ENCODE results near the gene NOM1. TPM values are rescaled to one million over a fixed set of nuclear protein-coding genes. Genes with fewer than 3 reads are reported as not detected.
A peak's percentile ranks its signal among the peaks of the same experiment; 100 is the strongest.

Gene NOM1
- polyA plus RNA-seq, 1 of the 3 experiments (the other 2 are of a cell fraction), result 18.1 TPM

DNA sequence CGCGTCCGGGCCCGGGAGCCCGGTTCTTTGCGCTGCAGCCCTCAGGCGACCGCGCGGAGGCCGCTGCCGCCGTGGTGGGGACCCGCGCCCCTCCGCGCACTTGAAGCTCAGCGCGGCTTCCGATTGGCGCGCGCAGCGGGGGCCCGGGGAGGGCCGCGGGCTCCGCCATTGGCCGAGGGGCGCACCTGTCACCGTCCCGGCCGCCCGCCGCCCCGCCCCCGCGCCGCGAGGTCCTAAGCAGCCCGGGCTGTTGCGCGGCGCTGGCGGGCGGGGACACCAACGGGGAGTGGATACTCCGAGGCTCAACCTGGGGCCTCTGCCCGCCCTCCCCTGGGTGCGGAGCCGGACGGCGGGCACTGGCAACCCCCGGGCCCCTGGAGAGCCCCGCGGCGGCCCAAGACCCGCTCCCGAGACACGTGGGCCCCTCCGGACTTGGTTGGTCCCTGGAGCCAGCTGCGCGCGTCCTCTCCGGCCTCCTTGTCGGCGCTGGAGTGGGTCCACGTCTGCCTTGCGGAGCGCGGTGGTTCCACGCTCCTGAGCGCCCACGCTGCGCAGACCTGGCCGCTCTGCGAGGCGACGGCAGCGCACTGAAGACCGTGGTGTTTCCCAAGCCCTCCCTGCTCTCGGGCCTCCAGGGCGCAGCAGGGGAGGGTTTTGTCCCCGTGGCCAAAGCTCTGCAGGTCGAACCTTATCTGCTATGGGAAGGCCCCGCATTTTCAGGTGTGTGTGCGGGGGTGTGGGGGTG is 61.2 kb downstream of the NOM1 start, which contains the start of gene MNX1:
Gene MNX1, minus strand, starts transcription at position 76 of the 745 bp plus-strand sequence. CDS start 313 bp downstream, outside the sequence.
- Histone ChIP-seq H3K4me3 (ENCODE audit: low read depth in 2 of 2, low read length in 1 of 2) (peak within 1 kb of the TSS in 1 of 2 experiments; percentile 12; a peak in 1 of 4 replicates), H3K36me3 (replicated peaks in 1 of 2; ENCODE audit: control insufficient read depth in 1 of 2, insufficient read depth in 2 of 2, low read length in 1 of 2) (no peaks in the 10 kb centered on the region), H3K4me2 (peak within 1 kb of the TSS; percentile 28; the same call in 1 of the 2 replicates), H3K9me3 (no peaks in the 10 kb centered on the region), H2AFZ (ENCODE audit: low read depth) (no peak within 1 kb of the TSS), H4K20me1 (ENCODE audit: insufficient read depth) (peaks cover 9% of the 10 kb centered on the region), H3K4me1 (ENCODE audit: control insufficient read depth in 1 of 2, insufficient read depth in 2 of 2, low read depth in 1 of 2, low read length in 1 of 2) (no peaks in the 10 kb centered on the region), H3K9me2 (no peaks in the 10 kb centered on the region), H3F3A (replicated peaks; ENCODE audit: insufficient read depth) (no peaks in the 10 kb centered on the region), H3K79me2 (ENCODE audit: insufficient read depth) (no peaks in the 10 kb centered on the region), H3K27me3 (ENCODE audit: insufficient read depth) (peaks cover 96% of the 10 kb centered on the region), H3K27ac (ENCODE audit: low read depth in 2 of 2, low read length in 1 of 2) (no peak within 1 kb of the TSS), H3K9ac (no peak within 1 kb of the TSS)
- POLR2A ChIA-PET, result no interaction called here
- CTCF ChIA-PET, result interaction anchor here (0.7 to 1.0 kb wide), 2 partner anchors 39 to 1167 kb away, joined by 3 to 4 read pairs; no protein-coding TSS in a partner anchor
- TF ChIP-seq TCF12 (IDR thresholded peaks at IDR 0.05), result no peak
- TF ChIP-seq TAF1 (IDR thresholded peaks at IDR 0.05; ENCODE audit: borderline replicate concordance, low read depth, low read length), result no peak
- TF ChIP-seq JUND (IDR thresholded peaks at IDR 0.05), result no peak
- no peak for TF ChIP-seq SMC3 (IDR thresholded peaks at IDR 0.05; ENCODE audit: low read depth, low read length)
- no peak for TF ChIP-seq ELF1 (IDR thresholded peaks at IDR 0.05)
- TF ChIP-seq, protein P1, sequence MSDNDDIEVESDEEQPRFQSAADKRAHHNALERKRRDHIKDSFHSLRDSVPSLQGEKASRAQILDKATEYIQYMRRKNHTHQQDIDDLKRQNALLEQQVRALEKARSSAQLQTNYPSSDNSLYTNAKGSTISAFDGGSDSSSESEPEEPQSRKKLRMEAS (IDR thresholded peaks at IDR 0.05; ENCODE audit: low read depth), result no peak
- TF ChIP-seq, protein P2, sequence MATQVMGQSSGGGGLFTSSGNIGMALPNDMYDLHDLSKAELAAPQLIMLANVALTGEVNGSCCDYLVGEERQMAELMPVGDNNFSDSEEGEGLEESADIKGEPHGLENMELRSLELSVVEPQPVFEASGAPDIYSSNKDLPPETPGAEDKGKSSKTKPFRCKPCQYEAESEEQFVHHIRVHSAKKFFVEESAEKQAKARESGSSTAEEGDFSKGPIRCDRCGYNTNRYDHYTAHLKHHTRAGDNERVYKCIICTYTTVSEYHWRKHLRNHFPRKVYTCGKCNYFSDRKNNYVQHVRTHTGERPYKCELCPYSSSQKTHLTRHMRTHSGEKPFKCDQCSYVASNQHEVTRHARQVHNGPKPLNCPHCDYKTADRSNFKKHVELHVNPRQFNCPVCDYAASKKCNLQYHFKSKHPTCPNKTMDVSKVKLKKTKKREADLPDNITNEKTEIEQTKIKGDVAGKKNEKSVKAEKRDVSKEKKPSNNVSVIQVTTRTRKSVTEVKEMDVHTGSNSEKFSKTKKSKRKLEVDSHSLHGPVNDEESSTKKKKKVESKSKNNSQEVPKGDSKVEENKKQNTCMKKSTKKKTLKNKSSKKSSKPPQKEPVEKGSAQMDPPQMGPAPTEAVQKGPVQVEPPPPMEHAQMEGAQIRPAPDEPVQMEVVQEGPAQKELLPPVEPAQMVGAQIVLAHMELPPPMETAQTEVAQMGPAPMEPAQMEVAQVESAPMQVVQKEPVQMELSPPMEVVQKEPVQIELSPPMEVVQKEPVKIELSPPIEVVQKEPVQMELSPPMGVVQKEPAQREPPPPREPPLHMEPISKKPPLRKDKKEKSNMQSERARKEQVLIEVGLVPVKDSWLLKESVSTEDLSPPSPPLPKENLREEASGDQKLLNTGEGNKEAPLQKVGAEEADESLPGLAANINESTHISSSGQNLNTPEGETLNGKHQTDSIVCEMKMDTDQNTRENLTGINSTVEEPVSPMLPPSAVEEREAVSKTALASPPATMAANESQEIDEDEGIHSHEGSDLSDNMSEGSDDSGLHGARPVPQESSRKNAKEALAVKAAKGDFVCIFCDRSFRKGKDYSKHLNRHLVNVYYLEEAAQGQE (IDR thresholded peaks at IDR 0.05; ENCODE audit: low read depth, low read length), result no peak
- TF ChIP-seq CHD2 (IDR thresholded peaks at IDR 0.05; ENCODE audit: low read length, partially characterized antibody), result no peak
- TF ChIP-seq MEF2A (IDR thresholded peaks at IDR 0.05; ENCODE audit: borderline replicate concordance, low read depth), result no peak
- TF ChIP-seq RXRA (IDR thresholded peaks at IDR 0.05; ENCODE audit: borderline replicate concordance, low read depth), result no peak
- TF ChIP-seq, protein P3, sequence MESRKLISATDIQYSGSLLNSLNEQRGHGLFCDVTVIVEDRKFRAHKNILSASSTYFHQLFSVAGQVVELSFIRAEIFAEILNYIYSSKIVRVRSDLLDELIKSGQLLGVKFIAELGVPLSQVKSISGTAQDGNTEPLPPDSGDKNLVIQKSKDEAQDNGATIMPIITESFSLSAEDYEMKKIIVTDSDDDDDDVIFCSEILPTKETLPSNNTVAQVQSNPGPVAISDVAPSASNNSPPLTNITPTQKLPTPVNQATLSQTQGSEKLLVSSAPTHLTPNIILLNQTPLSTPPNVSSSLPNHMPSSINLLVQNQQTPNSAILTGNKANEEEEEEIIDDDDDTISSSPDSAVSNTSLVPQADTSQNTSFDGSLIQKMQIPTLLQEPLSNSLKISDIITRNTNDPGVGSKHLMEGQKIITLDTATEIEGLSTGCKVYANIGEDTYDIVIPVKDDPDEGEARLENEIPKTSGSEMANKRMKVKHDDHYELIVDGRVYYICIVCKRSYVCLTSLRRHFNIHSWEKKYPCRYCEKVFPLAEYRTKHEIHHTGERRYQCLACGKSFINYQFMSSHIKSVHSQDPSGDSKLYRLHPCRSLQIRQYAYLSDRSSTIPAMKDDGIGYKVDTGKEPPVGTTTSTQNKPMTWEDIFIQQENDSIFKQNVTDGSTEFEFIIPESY (IDR thresholded peaks at IDR 0.05; ENCODE audit: borderline replicate concordance, low read depth), result no peak
- no peak for TF ChIP-seq RAD21 (IDR thresholded peaks at IDR 0.05; ENCODE audit: low read length)
- TF ChIP-seq EZH2phosphoT487 (IDR thresholded peaks at IDR 0.05; ENCODE audit: borderline replicate concordance, low read depth), result no peak
- TF ChIP-seq RFX5 (IDR thresholded peaks at IDR 0.05; ENCODE audit: low read length), result no peak
- no peak for TF ChIP-seq GATA2 (CRISPR knock-in tag; IDR thresholded peaks at IDR 0.05)
- no peak for TF ChIP-seq EP300 (IDR thresholded peaks at IDR 0.05; ENCODE audit: borderline replicate concordance in 1 of 2, low read depth in 1 of 2, low read length in 1 of 2)
- TF ChIP-seq, protein P4, sequence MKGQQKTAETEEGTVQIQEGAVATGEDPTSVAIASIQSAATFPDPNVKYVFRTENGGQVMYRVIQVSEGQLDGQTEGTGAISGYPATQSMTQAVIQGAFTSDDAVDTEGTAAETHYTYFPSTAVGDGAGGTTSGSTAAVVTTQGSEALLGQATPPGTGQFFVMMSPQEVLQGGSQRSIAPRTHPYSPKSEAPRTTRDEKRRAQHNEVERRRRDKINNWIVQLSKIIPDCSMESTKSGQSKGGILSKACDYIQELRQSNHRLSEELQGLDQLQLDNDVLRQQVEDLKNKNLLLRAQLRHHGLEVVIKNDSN (IDR thresholded peaks at IDR 0.05; ENCODE audit: borderline replicate concordance, low read depth), result no peak
- DNase-seq, result peak; percentile 71
- 0% methylated on average over 5 of the region's 87 CpGs for WGBS (ENCODE audit: low lambda C conversion rate)
